ENCODE data around the gene CEP63. TPM values are rescaled to one million over a fixed set of nuclear protein-coding genes. Genes with fewer than 3 reads are reported as not detected.
"Not testable (repeated sequence)": the region's sequence is repeated elsewhere in the genome, so short reads cannot be mapped to it uniquely, and the experiment has no call there.

CEP63 gene
- total and polyA plus RNA-seq, 2 donors, result 24.8 to 30.2 TPM

DNA sequence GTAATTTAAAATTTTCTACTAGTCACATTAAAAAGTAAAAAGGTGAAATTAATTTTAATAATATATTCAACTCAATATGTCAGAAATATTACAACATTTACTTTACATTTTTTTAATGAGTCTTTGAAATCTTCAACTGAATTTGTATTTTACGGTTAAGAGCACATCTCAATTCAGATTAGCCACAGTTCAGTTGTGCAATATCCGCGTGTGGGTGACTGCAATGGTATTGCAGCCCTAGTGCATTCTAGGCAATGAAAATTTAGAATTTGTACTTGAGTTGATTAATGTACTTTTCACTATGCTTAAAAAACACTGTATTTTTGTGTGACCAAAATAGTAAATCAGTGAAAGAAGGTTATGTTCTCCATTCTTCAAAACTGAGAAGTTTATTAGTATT, 57.3 kb downstream of the CEP63 start:
- Histone ChIP-seq H3K36me3 (ENCODE audit: insufficient read depth) (peaks cover 10% of the 10 kb centered on the region), H3K4me3 (ENCODE audit: low read depth, low read length) (no peak overlapping the region), H3K27ac (ENCODE audit: low read depth) (no peak overlapping the region), H3K4me1 (ENCODE audit: insufficient read depth) (no peaks in the 10 kb centered on the region)
- WGBS, result 90% methylated on average over 3 of the region's 3 CpGs
- DNase-seq (ENCODE audit: extremely low spot score), result no peak

DNA sequence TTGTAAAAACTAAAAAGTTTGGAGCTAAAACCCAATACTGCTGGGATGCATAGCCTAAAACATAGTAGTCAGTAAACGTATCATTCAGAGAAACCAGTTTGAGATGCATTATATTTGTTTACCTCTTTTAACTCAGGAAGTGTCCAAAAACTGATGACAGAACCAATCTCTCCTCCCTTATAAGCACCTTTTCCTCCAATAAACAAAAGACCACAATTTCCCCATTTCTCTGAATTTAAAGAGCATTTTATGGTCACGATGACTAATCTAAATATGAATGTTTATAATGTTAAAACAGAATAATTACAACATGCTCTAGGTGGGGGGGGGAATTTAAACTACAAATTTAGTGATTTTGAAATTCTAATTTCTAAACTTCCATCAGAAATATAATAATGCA, 58.5 kb downstream of the CEP63 start:
- no peak for DNase-seq (ENCODE audit: extremely low spot score)
- Histone ChIP-seq H3K4me3 (ENCODE audit: low read depth, low read length) (no peak overlapping the region), H3K4me1 (ENCODE audit: insufficient read depth) (no peaks in the 10 kb centered on the region), H3K27ac (ENCODE audit: low read depth) (no peak overlapping the region), H3K36me3 (ENCODE audit: insufficient read depth) (peaks cover 10% of the 10 kb centered on the region)
- WGBS, result 86% methylated on average over 2 of the region's 2 CpGs

DNA sequence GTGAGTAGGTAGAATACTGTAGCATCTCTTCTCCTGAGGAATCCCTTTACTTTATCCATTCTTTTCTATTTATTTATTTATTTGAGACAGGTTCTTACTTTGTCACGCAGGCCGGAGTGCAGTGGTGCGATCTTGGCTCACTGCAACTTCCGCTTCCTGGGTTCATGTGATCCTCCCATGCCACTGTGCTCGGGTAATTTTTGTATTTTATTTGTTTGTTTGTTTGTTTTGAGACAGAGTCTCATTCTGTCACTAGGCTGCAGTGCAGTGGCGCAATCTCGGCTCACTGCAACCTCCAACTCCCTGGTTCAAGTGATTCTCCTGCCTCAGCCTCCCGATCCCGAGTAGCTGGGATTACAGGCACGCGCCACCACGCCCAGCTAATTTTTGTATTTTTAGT, 58.9 kb downstream of the CEP63 start:
- not testable (repeated sequence) for H3K4me3 ChIP-seq (ENCODE audit: low read depth, low read length); DNase-seq (ENCODE audit: extremely low spot score); H3K4me1 ChIP-seq (ENCODE audit: insufficient read depth); H3K27ac ChIP-seq (ENCODE audit: low read depth)
- H3K36me3 ChIP-seq (ENCODE audit: insufficient read depth), result peaks cover 10% of the 10 kb centered on the region
- 94% methylated on average over 12 of the region's 12 CpGs for WGBS

DNA sequence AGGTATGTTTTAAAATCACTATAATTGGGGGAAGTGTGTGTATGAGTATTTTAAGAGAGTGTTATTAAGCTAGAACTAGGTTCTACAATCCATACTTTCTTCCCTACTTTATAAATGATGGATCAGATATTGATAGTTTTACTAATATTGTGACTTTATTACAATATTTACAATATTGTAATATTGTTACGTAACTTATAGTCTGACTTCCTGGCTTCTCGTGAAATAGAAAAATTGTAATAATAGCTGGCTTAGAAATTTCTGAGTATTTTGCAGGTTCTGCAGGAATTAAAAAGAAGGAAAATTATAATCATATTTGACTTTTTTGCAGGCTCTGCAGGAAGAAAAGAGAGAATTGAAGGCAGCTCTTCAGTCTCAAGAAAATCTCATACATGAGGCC, 60.0 kb downstream of the CEP63 start:
- no peak for DNase-seq (ENCODE audit: extremely low spot score)
- 93% methylated on average over 2 of the region's 2 CpGs for WGBS
- no peak overlapping the region for H3K4me3 ChIP-seq (ENCODE audit: low read depth, low read length)
- no peaks in the 10 kb centered on the region for H3K4me1 ChIP-seq (ENCODE audit: insufficient read depth)
- H3K27ac ChIP-seq (ENCODE audit: low read depth), result no peak overlapping the region
- H3K36me3 ChIP-seq (ENCODE audit: insufficient read depth), result peaks cover 10% of the 10 kb centered on the region

DNA sequence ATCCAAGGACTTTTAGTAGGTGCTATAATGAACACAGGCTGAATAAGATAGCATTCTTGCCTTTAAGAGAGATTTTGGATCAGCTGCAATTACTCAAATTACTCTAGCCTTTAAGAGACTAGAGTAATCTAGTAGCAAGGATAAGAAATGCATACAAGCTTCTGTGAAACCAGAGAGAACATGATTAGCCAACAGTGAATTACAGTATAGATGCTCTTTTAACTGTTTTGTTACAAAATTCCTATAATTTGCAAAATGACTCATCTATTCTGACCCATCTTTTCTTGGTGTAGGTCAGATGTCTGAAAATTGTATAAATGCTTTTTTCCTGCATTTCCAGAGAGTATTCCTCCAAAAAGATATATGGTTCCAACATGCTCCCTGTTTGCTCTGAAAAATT, 66.9 kb downstream of the CEP63 start:
- no peaks in the 10 kb centered on the region for H3K4me1 ChIP-seq (ENCODE audit: insufficient read depth)
- H3K36me3 ChIP-seq (ENCODE audit: insufficient read depth), result peaks cover 5% of the 10 kb centered on the region
- no peak for DNase-seq (ENCODE audit: extremely low spot score)
- no peak overlapping the region for H3K4me3 ChIP-seq (ENCODE audit: low read depth, low read length)
- no peak overlapping the region for H3K27ac ChIP-seq (ENCODE audit: low read depth)

DNA sequence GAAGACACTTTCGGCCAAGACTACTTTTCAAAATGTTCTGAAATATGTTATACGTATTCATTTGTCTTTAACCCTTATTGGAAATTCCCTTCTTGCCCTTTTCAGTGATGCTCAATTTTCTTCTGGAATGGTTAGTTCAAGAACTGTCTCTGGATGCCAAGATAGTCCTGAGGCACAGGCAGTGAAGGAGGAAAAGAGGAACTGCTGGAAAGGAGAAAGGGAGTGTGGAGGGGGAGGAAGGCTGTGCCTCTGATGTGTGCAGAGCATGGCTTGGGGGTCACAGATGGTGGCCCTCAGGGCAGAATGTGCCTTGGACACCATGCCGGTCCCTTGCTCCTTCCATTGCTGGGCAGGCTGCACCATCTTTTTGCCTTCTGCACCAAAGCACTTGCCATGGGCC, 73.7 kb downstream of the CEP63 start:
- 93% methylated on average over 3 of the region's 3 CpGs for WGBS
- peaks cover 1% of the 10 kb centered on the region for H3K36me3 ChIP-seq (ENCODE audit: insufficient read depth)
- no peak overlapping the region for H3K4me3 ChIP-seq (ENCODE audit: low read depth, low read length)
- no peaks in the 10 kb centered on the region for H3K4me1 ChIP-seq (ENCODE audit: insufficient read depth)
- DNase-seq (ENCODE audit: extremely low spot score), result no peak
- H3K27ac ChIP-seq (ENCODE audit: low read depth), result no peak overlapping the region

DNA sequence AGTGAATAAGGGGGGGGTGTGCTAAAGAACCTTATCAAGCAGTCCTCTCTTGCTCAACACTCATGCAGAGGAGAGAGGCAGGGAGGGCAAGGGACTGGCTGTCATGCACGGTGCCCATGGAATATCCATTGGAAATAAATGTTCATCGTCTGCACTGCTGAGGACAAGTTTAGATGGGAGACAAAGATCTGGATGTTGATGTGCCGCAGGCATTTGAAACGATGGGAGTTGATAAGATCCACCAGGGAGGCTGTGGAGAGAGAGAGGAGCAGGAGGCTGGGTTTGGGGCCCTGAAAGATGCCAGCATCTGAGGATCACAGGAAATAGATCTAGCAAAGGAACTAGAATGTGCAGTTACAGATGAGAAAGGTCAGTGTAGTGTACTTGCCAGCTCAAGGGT, 76.2 kb downstream of the CEP63 start:
- Histone ChIP-seq H3K27ac (ENCODE audit: low read depth) (no peak overlapping the region), H3K4me3 (ENCODE audit: low read depth, low read length) (no peak overlapping the region), H3K4me1 (ENCODE audit: insufficient read depth) (no peaks in the 10 kb centered on the region), H3K36me3 (ENCODE audit: insufficient read depth) (peaks cover 1% of the 10 kb centered on the region)
- no peak for DNase-seq (ENCODE audit: extremely low spot score)
- WGBS, result 85% methylated on average over 4 of the region's 4 CpGs

DNA sequence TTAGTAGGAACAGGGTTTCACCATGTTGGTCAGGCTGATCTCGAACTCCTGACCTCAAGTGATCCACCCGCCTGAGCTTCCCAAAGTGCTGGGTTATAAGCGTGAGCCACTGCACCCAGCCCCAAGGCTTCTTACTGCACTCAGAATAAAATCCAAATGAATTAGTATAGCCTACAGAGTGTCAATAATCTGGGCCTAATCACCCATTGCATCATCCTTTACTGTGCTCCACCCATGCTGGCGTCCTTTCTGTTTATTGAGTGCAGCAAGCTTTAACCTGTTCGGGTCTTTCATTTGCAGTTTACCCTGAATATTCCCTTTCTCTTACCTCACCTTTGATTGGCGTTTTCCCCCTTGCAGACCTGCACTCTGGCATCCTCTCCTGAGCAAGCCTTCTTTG, 77.7 kb downstream of the CEP63 start:
- no peak overlapping the region for H3K27ac ChIP-seq (ENCODE audit: low read depth)
- WGBS, result 87% methylated on average over 6 of the region's 6 CpGs

DNA sequence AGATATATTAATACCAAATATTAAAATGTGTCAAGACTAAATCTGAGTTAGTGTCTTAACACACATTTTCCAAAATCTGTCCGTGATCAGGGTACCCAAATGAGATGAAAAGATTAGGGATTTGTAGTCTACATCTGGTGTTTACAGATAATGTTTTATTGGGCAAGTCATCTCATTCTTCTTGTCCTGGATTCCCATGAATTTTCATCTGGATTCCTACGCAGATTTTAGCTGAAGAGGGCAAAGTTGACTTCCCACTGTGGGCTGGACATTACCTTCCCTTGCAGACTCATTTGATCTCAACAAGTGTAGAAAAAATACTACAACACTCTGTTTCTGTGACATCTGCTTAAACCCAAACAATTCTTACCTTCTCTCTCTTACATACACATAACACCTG, 79.1 kb downstream of the CEP63 start:
- 51% methylated on average over 2 of the region's 2 CpGs for WGBS
- no peak overlapping the region for H3K27ac ChIP-seq (ENCODE audit: low read depth)
- peaks cover 1% of the 10 kb centered on the region for H3K36me3 ChIP-seq (ENCODE audit: insufficient read depth)
- H3K4me3 ChIP-seq (ENCODE audit: low read depth, low read length), result no peak overlapping the region
- DNase-seq (ENCODE audit: extremely low spot score), result no peak
- no peaks in the 10 kb centered on the region for H3K4me1 ChIP-seq (ENCODE audit: insufficient read depth)

More for the DNA sequence above, 77.7 kb downstream of the CEP63 start:
- Histone ChIP-seq H3K36me3 (ENCODE audit: insufficient read depth) (peaks cover 1% of the 10 kb centered on the region), H3K4me1 (ENCODE audit: insufficient read depth) (no peaks in the 10 kb centered on the region), H3K4me3 (ENCODE audit: low read depth, low read length) (no peak overlapping the region)
- no peak for DNase-seq (ENCODE audit: extremely low spot score)

DNA sequence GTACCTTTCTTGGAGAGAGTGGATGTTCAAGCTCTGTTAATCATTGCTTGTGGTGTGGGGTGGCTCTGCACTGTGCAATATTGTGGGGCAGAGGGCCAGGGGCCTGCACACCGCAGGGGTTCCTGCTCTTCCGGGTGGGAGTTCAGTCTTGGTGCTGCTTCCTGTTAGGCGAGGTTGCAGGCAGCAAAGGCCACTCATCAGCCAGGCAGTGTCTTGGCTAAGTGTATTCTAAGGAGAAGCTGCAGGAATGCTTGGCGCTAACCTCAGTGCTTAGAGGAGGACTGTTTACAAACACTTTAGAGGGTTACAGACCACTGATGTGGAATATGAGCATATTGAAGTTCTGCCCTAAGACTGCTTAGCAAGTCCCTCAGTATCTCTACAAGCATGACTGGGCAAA, 81.7 kb downstream of the CEP63 start:
- Histone ChIP-seq H3K4me3 (ENCODE audit: low read depth, low read length) (no peak overlapping the region), H3K27ac (ENCODE audit: low read depth) (no peak overlapping the region), H3K4me1 (ENCODE audit: insufficient read depth) (no peaks in the 10 kb centered on the region), H3K36me3 (ENCODE audit: insufficient read depth) (no peaks in the 10 kb centered on the region)
- no peak for DNase-seq (ENCODE audit: extremely low spot score)
- 44% methylated on average over 4 of the region's 4 CpGs for WGBS

DNA sequence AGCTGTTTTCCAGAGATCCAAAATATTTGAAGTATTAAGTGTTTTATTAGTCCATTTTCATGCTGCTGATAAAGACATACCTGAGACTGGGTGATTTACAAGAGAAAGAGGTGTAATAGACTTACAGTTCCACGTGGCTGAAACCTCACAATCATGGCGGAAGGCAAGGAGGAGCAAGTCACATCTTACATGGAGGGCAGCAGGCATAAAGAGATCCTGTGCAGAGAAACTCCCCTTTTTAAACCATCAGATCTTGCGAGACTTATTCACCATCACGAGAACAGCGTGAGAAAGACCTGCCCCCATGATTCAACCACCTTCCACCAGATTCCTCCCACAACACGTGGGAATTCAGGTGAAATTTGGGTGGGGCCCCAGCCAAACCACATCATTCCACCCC, 82.9 kb downstream of the CEP63 start:
- Histone ChIP-seq H3K4me3 (ENCODE audit: low read depth, low read length) (no peak overlapping the region), H3K27ac (ENCODE audit: low read depth) (no peak overlapping the region), H3K4me1 (ENCODE audit: insufficient read depth) (no peaks in the 10 kb centered on the region), H3K36me3 (ENCODE audit: insufficient read depth) (no peaks in the 10 kb centered on the region)
- WGBS, result 79% methylated on average over 6 of the region's 6 CpGs
- no peak for DNase-seq (ENCODE audit: extremely low spot score)

DNA sequence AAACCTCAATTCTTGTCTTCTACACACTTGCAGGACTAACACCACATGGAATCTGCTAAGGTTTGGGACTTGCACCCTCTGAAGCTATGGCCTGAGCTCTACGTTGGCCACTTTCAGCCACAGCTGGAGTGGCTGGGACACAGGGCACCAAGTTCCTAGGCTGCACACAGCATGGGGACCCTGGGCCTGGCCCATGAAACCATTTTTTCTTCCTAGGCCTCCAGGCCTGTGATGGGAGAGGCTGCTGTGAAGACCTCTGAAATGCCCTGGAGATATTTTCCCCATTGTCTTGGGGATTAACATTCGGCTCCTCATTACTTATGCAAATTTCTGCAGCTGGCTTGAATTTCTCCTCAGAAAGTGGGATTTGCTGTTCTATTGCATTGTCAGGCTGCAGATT, 84.0 kb downstream of the CEP63 start:
- not testable (repeated sequence) for DNase-seq (ENCODE audit: extremely low spot score); H3K4me1 ChIP-seq (ENCODE audit: insufficient read depth); H3K27ac ChIP-seq (ENCODE audit: low read depth); H3K4me3 ChIP-seq (ENCODE audit: low read depth, low read length); H3K36me3 ChIP-seq (ENCODE audit: insufficient read depth)
- 90% methylated on average over 2 of the region's 2 CpGs for WGBS

DNA sequence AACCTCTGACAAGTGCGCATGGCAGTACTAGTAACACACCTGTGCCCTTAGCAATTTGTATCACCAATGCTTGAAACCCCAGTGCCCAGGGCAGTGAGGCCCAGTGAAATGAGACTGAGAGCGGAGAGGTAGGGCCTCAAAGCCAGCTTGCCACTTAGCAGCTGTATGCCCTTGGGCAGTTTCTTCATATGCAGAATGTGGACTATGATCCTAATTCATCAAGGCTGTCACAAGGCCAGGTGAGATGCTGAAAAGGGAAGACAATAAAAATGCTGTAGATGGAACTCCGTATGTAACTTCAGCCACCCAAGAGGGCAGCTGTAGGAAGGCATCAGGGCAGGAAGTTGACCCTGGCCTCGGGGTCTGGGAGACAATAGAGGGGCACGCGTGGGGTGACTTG, 90.6 kb downstream of the CEP63 start:
- 71% methylated on average over 6 of the region's 6 CpGs for WGBS
- no peaks in the 10 kb centered on the region for H3K36me3 ChIP-seq (ENCODE audit: insufficient read depth)
- H3K27ac ChIP-seq (ENCODE audit: low read depth), result no peak overlapping the region
- H3K4me1 ChIP-seq (ENCODE audit: insufficient read depth), result no peaks in the 10 kb centered on the region
- H3K4me3 ChIP-seq (ENCODE audit: low read depth, low read length), result no peak overlapping the region
- no peak for DNase-seq (ENCODE audit: extremely low spot score)

DNA sequence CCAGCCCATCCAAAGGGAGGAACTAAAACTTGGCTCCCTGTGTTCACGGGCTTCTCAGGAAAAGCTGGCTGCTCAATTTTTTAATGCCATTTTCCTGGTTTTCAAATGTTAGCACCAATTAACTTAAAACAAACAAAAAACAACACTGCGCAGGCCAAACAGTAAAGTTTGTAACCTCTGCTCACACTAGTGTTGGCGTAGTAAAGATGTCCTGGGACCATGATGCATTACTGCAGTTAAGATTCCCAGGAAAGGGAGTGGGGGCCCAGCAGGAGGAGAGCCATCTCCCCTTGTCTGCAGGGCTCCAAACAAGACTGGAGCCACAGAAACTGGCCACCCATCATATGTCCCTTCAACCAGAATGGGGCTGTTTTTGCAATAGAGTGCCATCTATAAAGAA, 91.0 kb downstream of the CEP63 start:
- 71% methylated on average over 3 of the region's 3 CpGs for WGBS
- no peak overlapping the region for H3K27ac ChIP-seq (ENCODE audit: low read depth)
- no peak for DNase-seq (ENCODE audit: extremely low spot score)
- no peaks in the 10 kb centered on the region for H3K36me3 ChIP-seq (ENCODE audit: insufficient read depth)
- no peak overlapping the region for H3K4me3 ChIP-seq (ENCODE audit: low read depth, low read length)
- H3K4me1 ChIP-seq (ENCODE audit: insufficient read depth), result no peaks in the 10 kb centered on the region

DNA sequence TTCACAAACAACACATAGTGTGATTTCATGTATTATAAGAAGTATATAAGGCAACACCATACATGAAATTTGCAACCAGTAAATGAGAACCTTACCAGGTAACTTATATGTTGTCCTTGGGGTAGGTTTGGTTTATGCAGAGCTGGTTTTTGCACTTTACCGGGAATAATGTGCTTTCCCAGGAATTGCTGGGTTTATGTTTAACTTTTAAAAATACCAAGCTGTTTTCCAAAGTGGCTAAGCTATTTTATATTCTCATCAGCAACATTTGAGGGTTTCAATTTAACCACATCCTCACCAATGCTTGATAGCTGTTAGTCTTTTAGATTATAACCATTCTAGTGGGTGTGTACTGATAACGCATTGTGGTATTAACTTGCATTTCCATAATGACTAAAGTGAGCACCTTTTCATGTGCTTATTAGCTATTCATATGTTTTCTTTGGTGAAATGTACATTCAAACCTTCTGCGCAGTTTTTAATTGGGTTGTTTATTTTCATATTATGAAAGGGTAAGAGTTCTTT, 93.3 kb downstream of the CEP63 start:
- Histone ChIP-seq H3K4me3 (ENCODE audit: low read depth, low read length) (no peak overlapping the region), H3K27ac (ENCODE audit: low read depth) (no peak overlapping the region), H3K36me3 (ENCODE audit: insufficient read depth) (no peaks in the 10 kb centered on the region), H3K4me1 (ENCODE audit: insufficient read depth) (no peaks in the 10 kb centered on the region)
- 84% methylated on average over 3 of the region's 3 CpGs for WGBS
- DNase-seq (ENCODE audit: extremely low spot score), result no peak
